Umbilical cord (tissue), 2 donors: Measurements from ENCODE around the gene SART3. TPM values are rescaled to one million over a fixed set of nuclear protein-coding genes. Genes with fewer than 3 reads are reported as not detected.
"Not testable (repeated sequence)": the region's sequence is repeated elsewhere in the genome, so short reads cannot be mapped to it uniquely, and the experiment has no call there.

Source experiments
- DNase-seq: peaks from one replicate; pipeline ENCODE4 v3.0.0-alpha.2; 2015; ENCODE audit warnings: low spot score
- total RNA-seq: library from RNA; depleted of rRNA; stranded (reverse); fragments of >200 nt; gene quantifications from one replicate; pipeline ENCODE4 v1.2.3, GENCODE V29; 2014; ENCODE audit warnings: low replicate concordance; ENCODE audit not compliant: insufficient read depth

SART3 gene
- total RNA-seq, 1 donor from 2014 or later: 40.7 TPM

DNA sequence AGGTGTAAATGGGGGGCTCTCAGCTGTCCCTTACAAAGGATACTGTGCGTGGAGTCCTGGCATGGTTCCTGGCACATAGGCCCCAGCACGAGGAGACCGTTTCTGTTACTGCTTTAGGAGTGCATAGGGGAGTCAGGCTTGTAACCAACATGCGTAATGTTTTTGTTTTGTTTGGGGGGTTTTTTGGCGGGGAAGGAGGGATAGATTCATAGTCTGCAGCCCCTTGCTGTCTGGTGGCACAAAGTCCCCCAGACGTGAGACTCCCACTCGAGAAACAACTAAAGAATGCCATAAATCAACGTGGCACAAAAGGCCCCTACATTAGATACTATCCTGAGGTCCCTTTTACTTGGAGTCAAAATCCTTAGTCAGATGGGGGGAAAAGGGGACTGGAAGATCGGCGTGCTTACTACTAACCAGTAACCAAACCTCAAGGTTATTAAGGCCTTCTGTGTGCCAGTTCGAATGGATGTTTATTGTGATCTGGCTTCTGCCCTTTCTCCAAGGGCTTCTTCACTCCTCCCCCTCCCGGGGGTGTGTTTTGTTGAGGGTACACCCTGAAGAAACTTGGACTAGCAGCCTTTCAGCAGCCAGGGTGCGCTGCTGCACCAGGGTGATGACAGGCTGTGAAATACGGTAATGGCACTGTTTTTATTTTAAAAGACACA is 2.3 kb upstream of the SART3 start:
- DNase-seq: peak; percentile 95

DNA sequence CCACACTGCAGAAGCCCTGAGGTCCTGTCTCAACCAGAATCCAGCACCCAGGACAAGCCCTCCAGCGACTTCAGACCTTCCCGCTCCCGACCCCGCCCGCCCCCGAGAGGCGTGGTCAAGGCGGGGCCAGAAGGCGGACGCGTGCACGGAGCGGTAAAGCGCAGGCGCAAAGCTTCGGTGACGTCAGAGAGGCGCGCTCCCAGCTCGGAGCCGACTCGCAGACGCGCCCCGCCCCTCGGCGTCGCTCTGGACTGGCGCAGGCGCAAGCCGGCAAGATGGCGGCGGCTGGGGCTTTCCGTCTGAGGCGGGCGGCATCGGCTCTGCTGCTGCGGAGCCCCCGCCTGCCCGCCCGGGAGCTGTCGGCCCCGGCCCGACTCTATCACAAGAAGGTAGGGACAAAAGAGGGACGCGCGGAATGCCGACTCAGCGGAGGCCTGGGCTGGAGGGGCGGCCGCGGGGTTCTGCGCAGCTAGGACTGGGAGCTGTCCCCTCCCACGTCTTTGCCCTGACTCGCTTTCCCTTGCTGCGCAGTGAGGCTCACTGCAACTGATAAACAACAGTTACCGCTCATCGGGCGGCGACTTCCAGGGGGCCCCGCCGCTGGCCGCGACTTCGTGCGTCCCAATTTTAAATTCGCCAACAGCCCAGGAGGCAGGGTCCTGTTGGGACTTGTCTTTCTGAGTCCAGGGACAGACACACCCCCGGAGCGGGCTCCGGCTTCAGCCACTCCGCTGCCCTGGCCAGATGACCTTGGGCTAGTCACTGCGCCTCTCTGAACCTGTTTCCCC is 1.6 kb upstream of the SART3 start, which contains the start of gene ISCU:
Gene ISCU (plus strand): TSS at position 249 of the 788 bp plus-strand sequence. CDS start 27 bp downstream, at position 276.
- peak; percentile 99 for DNase-seq

DNA sequence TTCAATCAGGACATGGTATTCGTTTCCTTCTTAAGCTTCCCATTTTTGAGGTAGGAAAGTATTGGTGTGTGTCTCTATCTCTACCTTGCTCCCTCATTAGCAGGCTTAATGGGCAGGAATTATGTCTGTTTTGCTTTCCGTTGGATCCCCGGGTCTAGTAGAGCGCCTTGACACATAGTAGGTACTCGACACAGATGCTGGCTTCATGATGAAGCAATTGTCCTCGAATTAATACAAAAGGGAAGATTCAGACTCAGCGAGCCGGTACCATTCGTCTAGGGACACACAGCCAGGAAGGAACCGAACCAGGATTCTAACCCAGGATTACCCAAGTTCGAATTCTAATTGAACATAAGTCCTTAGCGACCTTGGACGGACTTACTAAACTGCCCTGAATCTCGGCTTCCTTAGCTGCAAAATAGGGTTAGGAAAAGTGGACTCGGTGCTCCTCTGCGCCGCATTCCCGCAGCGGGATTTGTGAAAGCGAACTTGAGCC is 927 bp upstream of the SART3 start:
- no peak for DNase-seq

DNA sequence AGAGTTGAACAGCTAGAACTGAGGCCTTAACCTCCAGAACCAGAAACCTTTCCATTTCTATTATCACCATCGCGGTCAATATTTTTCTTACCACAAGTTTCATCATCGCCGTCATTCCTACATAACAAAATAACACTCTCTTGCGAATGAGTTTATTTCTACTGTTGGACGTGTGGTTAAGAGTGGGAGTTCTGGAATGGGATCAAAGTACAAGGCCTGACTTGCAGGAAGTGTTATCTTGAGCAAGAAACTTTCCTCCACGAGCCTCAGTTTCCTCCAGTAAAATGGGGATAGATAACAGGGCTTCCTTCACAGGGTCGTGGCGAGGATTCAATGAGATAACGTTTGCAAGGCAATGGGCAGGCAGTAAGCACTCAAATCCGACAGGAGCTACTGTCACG is 652 bp downstream of the SART3 start:
- DNase-seq: no peak

DNA sequence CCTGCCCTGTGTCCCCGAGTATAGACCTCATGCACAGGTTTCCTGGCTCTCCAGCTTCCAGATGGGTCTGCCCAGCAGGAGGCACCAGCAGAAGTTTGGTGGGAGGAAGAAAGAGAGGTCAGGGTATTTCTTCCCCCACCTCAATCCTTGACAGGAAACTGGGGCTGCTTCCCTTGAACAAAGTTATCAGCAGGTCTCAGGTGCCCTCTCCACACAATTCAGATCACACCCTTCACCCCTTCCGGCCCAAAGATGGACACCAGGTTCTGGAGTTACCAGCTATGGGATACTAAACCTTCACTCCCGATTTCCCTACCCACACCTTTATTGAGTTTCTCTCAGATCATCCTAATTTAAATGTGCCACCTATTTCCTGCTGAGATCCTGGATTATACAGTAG is 1.2 kb downstream of the SART3 start:
- no peak for DNase-seq

DNA sequence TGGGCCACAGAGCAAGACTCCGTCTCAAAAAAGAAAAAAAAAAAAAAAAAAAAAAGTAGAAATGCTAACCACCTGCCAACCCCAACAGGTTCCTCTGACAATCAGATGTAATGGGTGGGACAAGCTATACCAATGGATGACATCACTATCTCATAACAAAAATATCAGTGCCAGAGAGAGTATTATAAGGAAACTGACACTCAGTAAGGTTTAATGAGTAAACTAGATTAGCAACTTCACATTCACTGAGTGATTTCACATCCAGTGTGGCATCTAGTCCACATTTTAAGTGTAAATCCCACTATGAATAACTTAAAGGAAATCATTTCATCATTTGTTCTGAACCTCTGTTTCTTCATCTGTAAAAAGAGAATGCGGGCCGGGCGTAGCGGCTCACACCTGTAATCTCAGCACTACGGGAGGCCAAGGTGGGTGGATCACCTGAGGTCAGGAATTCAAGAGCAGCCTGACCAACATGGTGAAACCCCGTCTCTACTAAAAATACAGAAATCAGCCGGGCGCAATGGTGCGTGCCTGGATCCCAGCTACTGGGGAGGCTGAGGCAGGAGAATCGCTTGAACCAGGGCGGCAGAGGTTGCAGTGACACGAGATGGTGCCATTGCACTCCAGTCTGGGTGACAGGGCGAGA is 1.8 kb downstream of the SART3 start:
- DNase-seq: no peak

DNA sequence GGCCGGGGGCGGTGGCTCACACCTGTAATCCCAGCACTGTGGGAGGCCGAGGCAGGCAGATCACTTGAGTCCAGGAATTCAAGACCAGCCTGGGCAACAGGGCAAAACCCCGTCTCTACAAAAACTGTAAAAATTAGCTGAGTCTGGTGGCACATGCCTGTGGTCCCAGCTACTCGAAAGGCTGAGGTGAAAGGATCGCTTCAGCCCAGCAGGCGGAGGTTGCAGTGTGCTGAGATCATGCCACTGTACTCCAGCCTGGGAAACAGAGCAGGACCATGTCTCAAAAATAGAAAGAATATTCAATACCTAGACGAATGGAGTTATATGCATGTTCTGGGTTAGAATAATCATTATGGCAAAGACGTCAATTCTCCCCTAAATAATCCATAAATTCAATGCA is 5.6 kb downstream of the SART3 start:
- not testable (repeated sequence) for DNase-seq

DNA sequence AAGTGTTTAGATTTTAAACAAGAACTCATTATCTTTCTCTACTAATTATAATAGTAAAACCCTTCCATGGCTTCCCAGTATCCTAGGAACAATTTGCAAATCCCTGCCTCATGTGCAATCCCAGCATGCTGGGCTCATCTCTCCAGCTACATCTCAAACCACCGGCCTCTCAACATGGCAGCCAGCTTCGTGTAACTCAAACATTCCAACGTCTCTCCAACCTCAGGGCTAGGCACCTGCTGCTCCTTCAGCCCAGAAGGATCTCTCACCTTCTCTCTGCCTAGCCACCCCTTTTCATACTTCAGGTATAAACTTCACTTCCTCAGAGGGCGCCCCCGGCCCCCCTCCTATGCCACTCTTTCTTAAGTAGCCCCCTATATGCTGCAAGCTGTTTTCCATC is 7.2 kb downstream of the SART3 start:
- DNase-seq: no peak

DNA sequence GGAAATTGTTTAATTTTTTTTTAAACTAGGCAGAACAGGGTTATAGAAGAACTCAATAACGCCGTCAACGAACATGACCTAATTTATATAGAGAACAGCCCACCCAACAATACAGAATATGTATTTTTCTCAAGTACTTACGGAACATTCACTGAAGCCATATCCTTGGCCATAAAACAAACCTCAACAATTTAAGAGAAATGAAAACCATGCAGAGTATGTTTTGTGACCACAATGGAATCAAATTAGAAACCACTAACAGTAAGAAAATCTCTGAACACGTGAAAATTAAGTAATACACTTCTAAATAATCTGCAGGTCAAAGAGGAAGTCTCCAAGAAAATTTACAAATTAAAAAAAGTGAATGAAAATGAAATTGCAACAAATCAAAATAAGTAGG is 9.4 kb downstream of the SART3 start:
- DNase-seq: no peak

DNA sequence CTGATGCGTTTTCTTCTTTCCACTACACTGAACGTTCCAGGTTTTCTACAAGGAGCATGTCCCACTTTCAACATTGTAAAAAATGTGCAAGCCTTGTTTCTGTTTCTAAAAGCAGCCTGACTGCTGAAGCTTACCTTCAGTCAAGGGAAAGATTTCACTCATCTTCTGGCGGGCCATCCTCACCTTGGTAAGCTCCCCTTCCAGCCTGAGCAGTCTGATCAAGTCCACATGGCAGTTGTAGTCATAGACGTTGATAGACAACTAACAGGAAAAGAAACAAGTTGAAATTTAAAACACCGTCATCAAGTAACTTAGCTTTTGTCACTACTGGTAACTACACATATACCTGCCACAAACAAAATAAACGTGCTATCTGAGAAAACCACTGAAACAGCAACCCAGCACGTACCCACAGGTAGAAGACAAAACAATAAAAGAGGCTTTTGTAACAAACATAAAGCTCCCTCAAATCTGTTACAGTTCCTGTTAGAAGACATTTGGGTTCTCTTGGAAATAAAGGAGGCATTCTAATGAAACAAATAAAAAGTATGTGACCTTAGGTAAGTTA is 11.9 kb downstream of the SART3 start:
- no peak for DNase-seq

DNA sequence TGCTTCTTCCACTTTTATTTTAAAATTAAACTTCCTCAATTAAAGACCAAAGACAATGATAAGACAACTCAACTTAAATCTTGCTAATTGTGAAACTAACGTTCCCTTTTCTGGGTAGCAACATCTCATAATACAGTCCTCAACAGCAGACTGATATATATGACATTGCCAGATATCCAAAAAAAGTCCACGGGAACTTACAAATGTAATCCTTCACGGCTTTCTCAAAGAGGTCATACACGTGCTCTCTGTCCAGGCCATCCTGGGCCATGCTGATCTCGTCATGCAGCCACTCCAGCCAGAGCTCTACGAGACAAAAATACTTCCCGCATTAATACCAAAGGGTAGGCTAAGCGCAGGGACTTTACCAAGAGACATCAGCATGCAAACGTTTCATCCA is 13.3 kb downstream of the SART3 start:
- no peak for DNase-seq

DNA sequence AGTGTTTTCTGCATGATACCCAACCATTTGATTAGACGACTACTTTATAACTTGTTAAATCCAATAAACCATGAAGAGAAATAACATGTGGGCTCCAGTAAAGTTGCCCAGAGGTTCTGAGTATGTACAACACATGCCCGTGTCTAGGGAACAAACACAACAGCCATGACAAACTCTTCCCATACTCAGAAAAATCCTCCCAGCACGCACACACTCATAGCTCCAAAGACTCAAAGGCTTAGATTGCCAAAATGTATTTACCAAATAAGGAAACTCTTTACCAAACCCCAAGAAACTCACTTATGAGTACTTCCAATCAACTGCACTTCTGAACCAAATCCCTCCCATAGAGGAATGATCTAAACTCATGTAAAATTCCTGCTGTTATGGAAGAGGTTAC is 17.3 kb downstream of the SART3 start:
- no peak for DNase-seq

DNA sequence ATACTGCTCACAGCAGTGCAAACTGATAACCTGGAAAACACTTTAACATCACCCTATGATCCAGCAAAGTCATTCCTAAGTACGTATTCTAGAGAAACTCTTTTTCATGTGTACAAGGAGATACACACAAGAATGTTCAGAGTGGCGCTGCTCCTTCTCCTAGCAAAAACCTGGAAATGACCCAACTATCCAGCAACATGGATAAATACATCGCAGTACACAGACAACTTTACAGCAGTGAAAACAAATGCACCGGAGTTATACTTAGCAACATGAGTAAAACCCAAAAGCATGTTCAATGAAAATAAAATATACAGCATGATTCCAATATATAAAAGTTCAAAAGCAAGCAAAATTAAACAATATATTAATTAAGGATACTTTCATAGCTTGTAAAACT is 18.7 kb downstream of the SART3 start:
- no peak for DNase-seq

DNA sequence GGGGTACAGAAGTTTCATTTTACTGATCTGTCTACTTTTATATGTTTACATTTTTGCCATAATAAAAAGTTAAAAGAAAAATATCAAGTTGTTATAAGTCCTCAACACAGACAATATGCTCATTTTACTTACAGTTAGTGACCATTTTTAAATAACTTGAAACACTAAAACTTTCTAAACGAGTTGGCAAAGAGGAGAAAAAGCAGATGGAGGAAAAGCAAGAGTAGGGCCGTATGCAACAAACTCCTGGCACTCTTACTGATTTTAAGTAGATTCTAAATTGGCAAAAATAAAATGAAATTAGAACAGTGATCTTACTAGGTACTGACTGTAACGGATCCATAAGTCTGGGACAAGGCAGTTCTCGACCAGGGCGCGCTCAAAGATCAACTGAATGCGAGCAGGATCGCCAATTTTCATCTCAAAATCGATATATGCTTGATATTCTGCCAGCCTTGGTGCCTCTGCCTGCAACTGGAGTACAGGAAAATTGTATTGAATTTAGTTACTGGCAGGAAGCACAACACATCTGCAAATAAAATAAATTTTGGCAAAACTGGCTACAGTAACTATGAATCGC is 22.3 kb downstream of the SART3 start:
- no peak for DNase-seq

DNA sequence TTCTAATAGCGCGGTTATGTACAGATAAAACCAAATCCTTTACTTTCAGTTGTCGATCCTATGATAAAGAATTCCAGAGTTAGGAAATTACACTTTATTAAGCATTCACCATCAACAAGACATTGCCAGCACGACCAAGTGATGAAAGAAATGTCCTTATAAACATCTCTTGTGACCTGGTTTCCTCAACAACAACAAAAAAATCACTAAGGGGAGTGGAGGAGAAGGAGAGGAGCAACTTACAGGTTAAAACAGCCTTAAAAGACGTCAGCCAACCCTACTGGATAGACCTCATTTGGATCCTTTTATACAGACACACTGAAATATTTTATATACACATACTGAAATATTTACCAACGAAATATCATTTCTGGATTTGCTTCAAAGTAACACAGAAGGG is 22.8 kb downstream of the SART3 start:
- DNase-seq: no peak

DNA sequence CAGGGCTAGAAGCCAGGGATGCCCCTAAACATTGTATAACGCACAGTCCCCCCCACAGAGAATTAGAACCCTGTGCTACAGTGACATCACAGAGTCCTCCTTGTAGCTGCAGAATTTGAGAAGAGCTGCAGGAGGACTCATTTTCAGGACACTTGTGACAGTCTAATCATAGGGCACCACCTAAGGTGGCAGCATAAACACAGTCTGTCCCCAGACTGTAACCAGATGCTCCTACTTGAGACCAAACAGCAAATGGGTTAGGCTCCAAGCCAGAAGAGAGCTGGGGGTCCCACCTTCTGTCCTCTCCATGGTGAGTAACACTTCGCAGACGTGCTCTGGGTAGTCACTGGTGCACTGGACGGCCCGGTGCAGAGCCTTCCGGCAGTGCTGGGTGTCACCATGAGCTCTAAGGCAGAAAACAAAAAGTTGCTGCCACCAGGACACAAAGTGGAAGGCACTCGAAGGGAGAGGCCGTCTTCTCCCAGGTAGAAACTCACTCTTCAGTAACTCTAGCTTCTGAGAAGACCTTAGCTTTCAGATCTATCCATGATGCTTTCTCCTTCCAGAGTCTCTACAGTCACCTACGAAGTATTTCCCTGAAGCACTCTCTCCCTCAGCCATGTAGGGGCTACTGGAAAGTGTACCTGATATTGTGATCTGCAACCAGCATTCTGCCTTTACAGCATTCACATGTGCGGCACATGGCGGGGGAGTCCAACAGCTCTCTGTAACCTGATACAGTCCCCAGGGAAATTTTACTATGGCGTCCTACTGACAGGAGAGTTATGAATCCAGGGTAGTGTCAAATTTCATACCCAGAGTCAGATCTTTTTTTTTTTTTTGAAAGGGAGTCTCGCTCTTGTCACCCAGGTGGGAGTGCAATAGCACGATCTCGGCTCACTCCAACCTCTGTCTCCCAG is 28.8 kb downstream of the SART3 start:
- peak; percentile 19 for DNase-seq

DNA sequence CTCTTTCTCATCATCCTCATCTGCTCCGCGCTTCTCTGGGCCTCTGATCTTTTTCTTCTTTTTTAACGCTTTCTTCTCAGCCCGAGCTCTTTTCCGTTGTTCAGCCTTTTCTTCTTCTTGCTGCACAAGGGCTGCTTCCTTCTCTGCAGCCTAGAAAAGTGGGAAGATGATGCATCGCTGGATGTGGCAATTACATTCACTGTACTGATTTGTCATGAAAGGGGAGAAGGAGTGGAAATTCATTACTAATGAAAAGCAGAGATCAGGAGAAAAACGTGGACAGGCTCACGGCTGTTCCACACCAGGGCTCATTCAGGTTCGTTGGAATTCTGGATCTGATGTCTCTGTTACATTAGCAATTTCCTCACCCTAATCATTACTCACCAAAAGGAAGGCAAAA is 30.8 kb downstream of the SART3 start:
- no peak for DNase-seq

DNA sequence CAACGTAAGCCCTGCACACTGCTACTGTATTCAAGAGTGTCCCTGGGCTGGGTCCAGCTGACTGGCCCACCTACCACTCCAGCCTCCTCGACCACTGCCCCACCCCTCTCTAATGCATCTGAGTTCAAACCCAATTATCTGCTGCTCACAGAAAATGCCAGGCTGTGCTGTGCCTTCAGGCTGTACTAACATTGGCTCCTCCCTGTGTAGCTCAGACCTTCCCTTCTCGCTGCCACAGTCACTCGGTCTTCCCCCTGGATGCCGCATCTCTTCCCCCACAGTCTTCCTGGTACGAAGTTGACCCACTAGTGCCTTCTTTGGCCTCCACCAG is 33.8 kb downstream of the SART3 start:
- DNase-seq: no peak

DNA sequence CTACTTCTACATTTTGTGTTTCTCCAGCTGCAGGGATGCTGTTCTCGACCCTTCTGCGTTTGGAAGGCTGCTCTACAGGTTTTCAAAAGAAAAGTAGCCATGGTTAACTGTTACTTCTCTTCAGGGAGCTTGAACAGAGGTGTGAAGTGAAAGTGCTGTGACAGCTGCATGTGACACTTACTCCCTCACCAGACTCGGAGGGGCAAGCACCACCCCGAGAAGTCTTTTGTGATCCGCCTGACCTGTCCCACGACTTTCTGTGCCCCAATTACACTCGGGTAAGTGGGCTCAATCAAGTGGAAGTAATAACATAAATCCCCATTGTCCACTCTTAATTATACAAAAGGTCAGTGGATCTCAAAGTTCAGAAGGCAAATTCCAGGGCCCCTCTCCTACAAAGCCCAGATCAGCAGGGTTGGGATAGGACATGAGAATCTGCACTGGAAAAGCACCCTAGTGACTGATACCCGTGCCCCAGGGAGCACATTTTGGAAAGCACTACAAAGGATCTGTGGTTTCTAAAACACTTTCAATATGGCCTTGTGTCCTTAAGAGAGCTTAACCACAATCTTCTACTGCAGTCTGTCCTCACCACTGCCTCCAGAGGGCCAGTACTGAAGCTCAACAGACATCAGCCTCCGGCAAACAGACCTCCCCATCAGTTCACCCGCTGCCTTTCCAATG is 34.3 kb downstream of the SART3 start:
- peak; percentile 14 for DNase-seq

DNA sequence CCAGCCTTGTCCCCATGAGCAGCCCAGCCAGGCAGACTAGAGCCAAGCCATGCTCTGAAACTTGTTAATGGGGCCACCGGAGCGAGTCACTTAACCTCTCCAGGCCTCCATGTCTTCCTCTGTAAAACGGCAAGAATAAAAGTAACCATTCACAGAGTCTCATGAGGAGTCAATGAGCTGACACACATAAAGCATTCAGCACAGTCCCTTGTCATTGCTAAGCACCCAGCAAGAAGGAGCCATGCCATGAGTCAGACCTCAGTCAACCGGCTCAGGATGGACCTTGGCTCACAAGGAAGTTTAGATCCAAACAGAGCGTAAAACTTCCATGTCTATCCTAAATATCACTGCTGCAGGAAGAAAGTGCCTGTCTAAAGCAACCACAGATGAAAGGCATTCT is 35.3 kb downstream of the SART3 start:
- no peak for DNase-seq
